Activated CD4-positive, alpha-beta T cell treated with anti-CD3 and anti-CD28 coated beads, Interleukin-2, amount 50 U/mL, for 16 hours (primary cell): ENCODE results near the gene DCLK1.
"Not testable (repeated sequence)": the region's sequence is repeated elsewhere in the genome, so short reads cannot be mapped to it uniquely, and the experiment has no call there.

Experiments
- DNase-seq: peaks from one replicate; pipeline ENCODE4 v3.0.0-alpha.2; 2020

The DCLK1 gene

DNA sequence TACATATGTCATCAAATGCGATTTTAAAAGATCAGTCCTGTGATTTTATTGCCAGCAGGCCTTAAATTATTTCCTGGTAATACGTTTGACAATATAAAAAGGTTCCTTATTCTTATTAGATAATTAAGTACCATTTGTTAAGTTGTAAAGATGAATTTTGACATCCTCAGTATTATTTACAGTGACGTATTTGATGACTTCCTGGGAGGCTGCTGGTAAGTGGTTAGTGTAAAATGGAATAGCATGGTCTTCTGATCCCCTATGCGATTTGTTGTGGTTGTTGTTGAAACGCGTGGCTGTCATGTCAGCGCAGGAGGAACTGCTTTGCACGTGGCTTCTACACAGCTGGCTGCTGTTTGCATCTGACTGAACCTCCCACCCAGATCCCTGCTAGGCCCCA is 99.7 kb downstream of the DCLK1 start:
- DNase-seq = no peak

DNA sequence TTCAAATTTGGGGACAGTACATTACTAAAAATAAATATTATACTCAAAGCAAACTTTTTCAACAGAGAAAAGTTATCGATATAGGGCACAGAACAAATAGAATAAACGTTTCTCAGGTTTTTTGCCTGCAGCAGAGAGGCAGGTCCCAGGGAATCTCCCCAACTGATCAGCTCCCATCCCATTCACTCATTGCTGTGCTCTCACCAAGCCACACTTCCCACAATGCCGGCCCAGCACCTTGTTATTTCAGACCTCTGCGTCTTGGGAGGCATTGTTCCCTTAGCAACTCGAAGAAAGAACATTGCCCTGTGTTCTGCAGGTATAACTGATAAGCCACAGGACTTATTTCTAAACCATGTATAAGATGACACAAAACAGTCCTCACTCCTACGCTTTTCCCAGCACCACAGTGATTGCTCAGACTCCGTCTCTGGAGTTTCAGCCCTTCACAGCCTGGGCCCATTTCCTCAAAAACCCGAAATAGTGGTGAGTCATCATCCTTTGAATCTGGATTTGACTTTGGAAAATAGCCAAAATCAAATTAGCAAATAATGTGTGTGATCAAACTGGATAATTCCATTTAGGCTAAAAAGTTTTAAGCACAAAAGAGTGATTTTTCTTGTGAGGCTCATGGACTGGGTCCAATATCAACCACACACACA is 100.4 kb downstream of the DCLK1 start:
- DNase-seq = no peak

DNA sequence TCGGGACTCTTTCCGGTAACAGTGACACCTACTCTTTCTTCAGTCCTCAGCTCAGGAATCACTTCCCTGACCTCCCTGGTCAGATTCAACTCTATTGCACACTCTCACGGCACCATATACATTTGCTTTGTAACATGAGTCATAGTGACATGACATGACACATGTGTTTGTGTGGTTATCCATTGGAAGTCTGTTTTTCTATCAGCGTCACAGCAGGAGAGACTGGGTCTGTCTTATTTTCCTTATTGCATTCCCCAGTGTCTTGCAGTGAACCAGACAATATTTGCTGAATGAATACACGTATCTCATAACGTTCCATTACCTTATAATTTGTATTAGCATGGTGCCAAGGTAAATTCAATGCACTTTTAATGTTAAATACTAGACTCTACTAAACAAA is 102.0 kb downstream of the DCLK1 start:
- DNase-seq = no peak

DNA sequence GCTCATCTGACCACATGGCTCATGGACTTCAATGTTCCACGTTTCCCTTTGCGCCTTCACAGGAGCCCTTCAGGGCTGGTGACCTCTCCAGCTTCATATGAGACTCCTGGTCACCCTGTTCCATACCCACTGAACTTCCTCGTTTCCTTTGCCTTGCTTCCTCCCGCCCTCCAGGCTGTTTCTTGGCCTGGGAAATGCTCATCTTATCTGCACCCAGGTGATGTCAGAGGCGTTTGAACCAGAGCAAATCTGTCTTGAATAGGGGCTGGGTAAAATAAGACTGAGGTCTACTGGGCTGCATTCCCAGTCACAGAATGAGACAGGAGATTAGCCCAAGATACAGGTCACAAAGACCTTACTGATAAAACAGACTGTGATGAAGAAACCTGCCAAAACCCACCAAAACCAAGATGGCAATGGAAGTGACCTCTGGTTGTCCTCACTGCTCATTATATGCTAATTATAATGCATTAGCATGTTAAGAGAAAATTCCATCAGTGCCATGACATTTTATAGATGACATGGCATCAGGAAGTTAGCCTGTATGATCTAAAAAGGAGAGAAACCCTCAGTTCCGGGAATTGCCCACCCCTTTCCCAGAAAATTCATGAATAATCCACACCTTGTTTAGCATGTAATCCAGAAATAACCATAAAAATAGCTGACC is 102.7 kb downstream of the DCLK1 start:
- no peak for DNase-seq

- DNase-seq = no peak
Observed at GRCh38 chr13:36026531-36026930, 104.7 kb downstream of the DCLK1 start.

DNA sequence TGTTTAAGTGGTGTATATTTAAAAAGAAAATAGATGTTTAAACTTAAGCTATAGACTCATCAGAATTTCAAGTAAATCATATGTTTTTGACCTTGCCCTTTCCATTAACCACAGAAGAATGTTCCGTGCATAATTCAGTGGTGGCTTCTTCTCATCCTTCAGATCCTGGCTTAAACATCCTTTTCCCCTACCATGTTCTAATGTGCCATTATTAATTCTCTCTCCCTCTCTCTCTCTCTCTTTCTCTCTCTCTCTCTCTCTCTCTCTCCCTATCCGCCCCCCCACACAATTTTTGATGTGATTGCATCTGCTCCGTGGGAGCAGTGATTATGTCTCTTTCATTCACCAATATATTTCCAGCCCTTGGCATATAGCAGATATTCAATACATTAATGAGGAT is 116.4 kb downstream of the DCLK1 start:
- no peak for DNase-seq

DNA sequence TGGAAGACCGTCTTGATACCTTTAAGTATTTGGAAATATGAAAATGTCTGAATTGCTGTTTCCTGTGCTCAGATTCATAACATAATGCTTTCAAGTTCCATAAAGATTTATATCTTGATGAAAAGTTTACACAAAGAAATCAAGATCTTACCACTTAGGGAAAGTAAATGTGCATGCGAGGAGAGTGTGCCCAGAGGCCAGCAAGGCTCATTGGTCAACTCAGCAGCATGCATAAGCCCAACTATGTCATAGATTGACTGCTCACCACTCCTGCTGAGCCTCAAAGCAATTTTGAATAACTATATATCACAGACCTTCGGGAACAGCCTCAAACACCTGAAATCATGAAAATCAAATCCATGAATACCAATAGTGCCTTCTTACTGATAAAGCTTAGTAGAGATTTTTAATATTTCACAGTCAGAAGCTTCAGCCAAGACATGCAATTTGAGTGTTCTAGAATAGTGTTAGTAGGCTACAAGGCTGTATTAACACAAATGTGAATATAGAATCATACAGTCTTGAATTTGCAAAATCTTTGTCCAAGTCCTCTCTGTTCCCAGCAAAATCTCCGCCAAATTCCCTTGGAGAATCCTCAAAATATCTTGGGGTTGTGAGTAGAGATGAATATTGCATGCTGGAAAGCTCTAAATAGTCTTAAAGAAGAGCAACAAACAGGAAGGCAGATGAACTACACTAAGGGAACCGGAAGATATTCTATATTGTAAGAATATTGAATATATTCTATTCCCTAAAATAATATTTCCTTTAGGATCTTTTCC is 124.1 kb downstream of the DCLK1 start:
- DNase-seq = no peak

GRCh38 chr13:36006347-36006746 is 124.8 kb downstream of the DCLK1 start:
- DNase-seq = no peak

DNA sequence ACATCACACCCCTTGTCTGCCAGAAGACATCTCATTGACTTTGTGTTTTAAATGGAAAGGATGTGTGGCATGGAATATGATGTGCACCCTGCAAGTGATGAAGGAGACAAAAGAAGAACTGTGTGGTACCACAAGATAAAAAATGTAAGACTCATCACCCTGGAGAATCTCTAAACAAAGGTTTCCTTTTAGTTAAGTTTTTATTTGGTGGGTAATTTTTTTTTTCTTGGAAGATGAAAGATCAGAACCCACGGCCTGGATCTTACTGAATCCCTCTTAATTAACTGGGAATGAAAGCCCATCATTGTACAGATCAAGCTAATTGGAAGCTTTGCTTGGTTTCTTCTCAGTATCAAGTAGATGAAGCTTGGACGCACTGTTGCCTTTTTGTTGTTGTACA is 129.6 kb downstream of the DCLK1 start:
- no peak for DNase-seq

DNA sequence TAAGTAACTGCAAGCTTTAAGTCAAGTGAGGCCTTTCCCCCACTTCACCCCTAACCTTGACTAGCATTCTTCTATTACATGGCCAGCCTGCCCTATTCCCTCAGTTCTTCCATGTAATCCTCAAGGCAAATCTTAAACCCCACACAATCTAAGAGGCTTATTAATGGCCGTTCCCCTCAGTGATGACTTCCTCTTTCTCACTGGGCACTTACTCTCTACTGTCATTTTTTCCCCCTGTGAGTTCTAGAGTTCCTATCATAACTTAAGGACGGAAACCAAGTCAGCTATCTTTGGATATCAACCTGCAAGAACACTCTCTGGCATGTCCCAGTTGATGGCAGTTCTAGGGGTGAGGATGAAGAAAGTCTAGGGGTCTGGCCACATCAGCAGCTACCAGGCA is 131.2 kb downstream of the DCLK1 start:
- no peak for DNase-seq

GRCh38 chr13:35996360-35996759 is 134.8 kb downstream of the DCLK1 start:
- no peak for DNase-seq

DNA sequence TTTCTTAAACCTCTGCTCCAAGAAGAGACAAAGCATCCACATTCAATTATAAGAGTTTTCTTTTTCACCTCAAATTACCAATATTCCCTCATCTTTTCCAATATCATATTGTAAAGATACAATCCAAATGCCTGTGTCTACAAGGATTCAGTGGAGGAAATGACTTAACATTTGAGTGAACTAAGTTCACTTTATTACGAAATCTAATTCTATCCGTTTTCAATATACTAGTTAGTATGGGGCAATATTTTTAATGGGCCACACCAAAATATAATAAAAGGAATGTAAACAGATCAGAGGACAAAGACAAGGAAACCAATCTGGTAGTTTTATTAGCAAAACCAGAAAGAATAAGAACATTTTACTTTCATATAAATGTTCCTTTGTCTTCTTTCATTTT is 136.0 kb downstream of the DCLK1 start:
- DNase-seq = no peak

DNA sequence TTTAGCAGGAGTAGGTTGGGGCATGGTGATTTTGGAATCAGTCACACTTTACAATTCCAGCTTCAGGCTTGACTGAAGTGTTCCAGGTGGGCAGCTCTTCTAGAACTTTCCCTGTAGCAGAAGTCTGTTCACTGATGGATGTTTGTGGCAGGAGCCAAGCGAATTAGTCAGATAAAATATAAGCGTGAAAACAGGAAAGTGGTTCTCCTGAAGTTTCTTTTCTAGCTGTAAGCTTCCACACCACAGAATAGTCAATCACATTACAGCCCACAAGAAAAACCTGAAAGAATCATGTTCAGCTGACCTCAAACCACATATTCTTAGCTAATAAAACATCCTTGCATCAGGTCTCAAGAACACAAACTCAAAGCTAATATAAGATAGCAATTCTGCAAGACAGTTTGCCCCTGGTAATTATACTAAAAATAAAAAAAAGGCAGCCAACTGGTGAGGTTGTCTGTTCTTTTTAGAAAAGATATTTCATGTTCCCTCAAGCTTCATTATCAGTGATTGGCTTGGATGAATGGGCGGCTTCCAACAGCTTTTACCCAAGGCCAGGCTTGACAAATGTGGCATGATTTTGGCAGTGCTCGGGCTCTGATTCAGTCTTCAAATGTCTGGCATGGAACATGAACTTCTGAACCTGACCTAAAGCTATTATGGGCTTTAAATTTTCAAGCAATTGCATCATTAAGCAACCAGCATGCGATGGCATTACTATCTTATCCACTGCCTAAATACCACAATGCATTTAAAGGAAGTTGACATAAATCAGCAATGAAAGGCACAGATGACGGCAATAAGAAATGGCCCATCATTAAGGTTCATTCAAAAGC is 136.8 kb downstream of the DCLK1 start:
- DNase-seq = no peak

DNA sequence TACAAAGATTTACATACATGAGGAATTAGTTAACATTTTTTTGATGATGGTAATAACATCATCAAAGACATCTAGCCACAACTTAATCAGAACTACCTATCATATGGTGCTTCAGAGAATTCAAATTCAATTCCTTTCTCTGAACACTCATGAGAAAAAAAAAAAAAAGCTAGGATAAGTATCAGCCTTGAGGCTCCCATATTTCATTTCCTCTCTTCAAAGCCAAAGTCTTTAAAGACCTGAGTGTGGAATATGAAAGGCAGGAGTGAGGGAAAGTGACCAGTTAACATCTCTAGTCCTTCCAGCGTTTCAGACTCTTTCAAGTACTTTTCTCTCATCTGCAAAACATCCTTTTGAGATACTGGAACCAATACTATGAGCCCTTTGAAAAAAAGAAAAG is 137.5 kb downstream of the DCLK1 start:
- no peak for DNase-seq

DNA sequence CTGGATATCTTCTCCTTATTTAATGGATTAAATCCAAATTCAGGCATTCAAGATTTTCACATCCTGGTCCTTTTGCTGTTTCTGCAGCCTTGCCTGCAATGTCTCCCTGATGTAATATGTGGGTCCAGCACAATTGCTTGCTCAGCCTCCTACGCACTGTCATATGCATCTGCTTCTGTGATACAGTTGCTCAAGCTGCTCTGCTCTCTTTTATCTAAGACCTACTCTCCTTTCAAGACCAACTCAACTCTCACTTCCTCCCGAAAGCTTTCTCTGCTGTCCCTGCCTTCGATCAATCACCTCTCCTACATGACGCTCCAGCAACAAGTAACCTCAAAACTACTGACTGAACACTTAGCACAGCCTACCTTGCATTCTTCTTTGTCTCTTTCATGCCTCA is 138.2 kb downstream of the DCLK1 start:
- DNase-seq = no peak

DNA sequence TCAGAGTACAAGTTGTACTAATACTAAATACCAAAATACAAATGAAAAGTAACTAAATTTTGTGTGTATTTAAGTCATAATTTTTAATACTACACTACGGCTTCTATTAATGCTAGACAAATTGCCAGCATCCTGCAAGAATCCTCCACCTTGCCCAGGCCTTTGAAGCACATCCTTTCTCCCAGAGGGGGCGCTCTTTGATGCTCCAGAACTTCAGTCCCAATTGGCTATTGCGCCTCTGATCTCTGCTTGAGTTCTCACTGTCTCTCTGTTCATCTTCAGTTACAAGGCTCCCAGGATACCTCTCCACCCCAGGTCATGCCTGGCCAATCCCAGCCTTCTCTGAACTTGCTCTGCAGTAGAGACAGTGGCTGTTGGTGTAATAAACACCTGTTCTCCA is 141.0 kb downstream of the DCLK1 start:
- no peak for DNase-seq

- DNase-seq = no peak
Observed at GRCh38 chr13:35988648-35989081, 142.5 kb downstream of the DCLK1 start.

GRCh38 chr13:35987572-35988513 is 143.3 kb downstream of the DCLK1 start:
- no peak for DNase-seq

- no peak for DNase-seq
Observed at GRCh38 chr13:35984776-35985453, 146.3 kb downstream of the DCLK1 start.

DNA sequence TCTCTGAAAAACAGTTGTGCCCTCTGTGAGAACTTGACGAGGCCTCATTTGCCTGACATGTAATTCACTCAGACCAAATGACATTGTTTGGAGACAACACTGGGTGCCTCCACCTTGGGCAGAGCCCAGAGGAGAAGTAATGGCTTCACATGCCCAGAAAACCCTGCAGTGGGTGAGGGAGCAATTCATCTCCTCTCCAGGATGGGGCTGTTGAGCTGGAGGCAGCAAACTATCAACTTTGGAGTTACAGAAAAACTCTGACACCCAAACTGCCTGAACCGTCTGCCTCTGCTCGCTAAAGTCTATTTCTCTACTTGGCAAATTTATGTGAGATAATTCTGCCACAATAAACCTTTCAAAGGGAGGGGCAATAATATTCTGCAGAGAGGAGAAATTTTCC is 146.9 kb downstream of the DCLK1 start:
- DNase-seq = no peak

DNA sequence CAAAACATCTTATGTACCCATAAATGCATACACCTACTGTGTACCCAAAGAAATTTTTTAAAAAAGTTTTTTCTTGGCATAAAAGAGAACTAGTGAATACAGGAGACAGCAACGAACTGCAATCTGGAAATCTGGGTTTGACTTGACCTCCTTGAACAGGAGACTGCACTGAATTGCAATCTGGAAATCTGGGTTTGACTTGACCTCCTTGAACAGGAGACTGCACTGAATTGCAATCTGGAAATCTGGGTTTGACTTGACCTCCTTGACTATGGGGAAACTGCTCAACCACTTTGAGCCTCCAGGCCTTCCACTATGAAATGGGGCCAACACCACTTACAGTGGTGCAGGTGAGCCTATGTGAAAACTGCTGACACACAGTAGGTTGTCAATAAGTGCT is 147.5 kb downstream of the DCLK1 start:
- DNase-seq = not testable (repeated sequence)
